ENCODE data around the gene CLCN3. TPM values are rescaled to one million over a fixed set of nuclear protein-coding genes. Genes with fewer than 3 reads are reported as not detected.
"Not testable (repeated sequence)": the region's sequence is repeated elsewhere in the genome, so short reads cannot be mapped to it uniquely, and the experiment has no call there.

The CLCN3 gene
- total RNA-seq, 6 donors from 2014 or later, result 16.2 to 54.4 (median 30.4) TPM

- Histone ChIP-seq H3K9me3 (no peaks in the 10 kb centered on the region), H3K36me3 (no peaks in the 10 kb centered on the region), H3K27ac (peak overlapping the region; percentile 87 to 97 (median 94)), H3K27me3 (no peaks in the 10 kb centered on the region), H3K4me1 (peaks cover 14 to 28% (median 26%) of the 10 kb centered on the region in 4 donors), H3K4me3 (peak overlapping the region; percentile 47 to 69 (median 64))
- DNase-seq (peak in 1 of 2 donors; percentile 33), ATAC-seq (ENCODE audit: low FRiP score in 2 of 2) (no peak)
- WGBS, 2 donors, result 0% methylated on average over 14 of the region's 14 CpGs
- TF ChIP-seq POLR2AphosphoS5 (IDR thresholded peaks at IDR 0.05) (no peak), POLR2A (IDR thresholded peaks at IDR 0.05) (no peak), EP300 (IDR thresholded peaks at IDR 0.05) (no peak)
- TF ChIP-seq, protein P1, sequence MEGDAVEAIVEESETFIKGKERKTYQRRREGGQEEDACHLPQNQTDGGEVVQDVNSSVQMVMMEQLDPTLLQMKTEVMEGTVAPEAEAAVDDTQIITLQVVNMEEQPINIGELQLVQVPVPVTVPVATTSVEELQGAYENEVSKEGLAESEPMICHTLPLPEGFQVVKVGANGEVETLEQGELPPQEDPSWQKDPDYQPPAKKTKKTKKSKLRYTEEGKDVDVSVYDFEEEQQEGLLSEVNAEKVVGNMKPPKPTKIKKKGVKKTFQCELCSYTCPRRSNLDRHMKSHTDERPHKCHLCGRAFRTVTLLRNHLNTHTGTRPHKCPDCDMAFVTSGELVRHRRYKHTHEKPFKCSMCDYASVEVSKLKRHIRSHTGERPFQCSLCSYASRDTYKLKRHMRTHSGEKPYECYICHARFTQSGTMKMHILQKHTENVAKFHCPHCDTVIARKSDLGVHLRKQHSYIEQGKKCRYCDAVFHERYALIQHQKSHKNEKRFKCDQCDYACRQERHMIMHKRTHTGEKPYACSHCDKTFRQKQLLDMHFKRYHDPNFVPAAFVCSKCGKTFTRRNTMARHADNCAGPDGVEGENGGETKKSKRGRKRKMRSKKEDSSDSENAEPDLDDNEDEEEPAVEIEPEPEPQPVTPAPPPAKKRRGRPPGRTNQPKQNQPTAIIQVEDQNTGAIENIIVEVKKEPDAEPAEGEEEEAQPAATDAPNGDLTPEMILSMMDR (IDR thresholded peaks at IDR 0.05), result no peak
Measured at GRCh38 chr4:169620880-169621248, 486 bp downstream of the CLCN3 start.

DNA sequence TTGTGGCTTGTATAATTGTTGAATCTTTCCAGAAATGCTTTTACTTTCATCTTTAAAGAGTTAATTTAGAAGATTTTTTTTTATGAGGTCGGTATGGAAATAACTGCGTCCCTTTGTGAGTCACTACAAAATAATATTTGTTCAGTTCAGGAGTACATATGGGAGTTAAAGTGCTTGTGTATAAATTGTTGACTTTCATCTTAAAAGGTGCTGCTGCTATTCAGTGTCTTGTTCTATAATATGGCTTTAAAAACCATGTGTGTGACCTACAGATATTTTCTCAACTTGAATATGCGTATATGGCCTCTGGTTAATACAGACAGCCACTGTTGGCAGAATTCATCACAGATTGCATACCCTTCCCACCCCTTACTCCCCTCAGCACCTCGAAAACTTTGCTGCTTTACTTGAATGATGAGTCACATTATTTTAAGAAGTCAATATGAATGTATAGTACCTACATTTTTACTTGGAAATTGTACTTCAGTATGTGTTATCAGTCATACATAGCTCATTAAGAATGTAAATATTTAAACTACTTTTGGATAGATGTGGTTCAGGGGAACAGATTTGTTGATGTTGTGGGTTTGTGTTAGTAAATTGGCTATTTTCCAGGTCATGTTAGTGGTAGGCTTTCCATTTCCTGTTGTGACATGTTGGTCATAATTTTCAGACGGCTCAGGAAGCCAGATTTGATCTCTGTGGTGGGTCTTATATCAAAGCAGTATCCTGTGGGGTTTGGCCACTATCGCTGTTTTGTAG is 1.5 kb downstream of the CLCN3 start:
- H3K4me1 ChIP-seq, result peaks cover 14 to 28% (median 26%) of the 10 kb centered on the region in 4 donors
- H3K27ac ChIP-seq, result peak overlapping the region; percentile 18 to 97 (median 72)
- no peaks in the 10 kb centered on the region for H3K9me3 ChIP-seq
- DNase-seq (no peak), ATAC-seq (ENCODE audit: low FRiP score in 2 of 2) (no peak)
- peak in 1 of 4 donors; percentile 32 for TF ChIP-seq EP300 (IDR thresholded peaks at IDR 0.05)
- TF ChIP-seq, protein P1 (IDR thresholded peaks at IDR 0.05), result no peak
- WGBS, 2 donors, result 2 to 7% methylated on average over 6 of the region's 6 CpGs
- peak overlapping the region in 3 of 4 donors; percentile 63 to 69 (median 66) for H3K4me3 ChIP-seq
- H3K27me3 ChIP-seq, result no peaks in the 10 kb centered on the region
- no peaks in the 10 kb centered on the region for H3K36me3 ChIP-seq

DNA sequence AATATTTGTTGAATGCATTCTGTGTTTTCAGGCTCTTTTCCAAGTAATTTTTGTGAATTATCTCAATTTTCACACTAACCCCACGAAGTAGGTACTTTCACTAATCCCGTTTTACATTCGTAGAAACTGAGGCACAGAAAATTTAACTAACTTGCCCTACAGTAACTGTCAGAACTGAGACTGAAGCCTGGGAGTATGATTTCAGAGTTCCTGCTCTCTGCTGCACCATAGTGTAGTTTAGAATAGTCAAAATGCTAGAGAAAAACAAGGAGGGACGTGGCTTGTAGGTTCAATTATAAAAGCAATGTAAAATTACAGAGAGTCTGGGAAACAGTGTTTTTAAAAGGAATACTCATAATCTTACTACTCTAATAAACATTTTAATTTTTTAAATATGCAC is 2.2 kb downstream of the CLCN3 start:
- Histone ChIP-seq H3K36me3 (no peaks in the 10 kb centered on the region), H3K27ac (peak overlapping the region in 3 of 4 donors; percentile 48 to 97 (median 95)), H3K4me3 (peak overlapping the region in 2 of 4 donors; percentile 63 to 66), H3K4me1 (peaks cover 14 to 28% (median 26%) of the 10 kb centered on the region in 4 donors), H3K9me3 (no peaks in the 10 kb centered on the region), H3K27me3 (no peaks in the 10 kb centered on the region)
- WGBS, 2 donors, result 16 to 25% methylated on average over 4 of the region's 4 CpGs
- no peak for ATAC-seq (ENCODE audit: low FRiP score in 2 of 2)
- DNase-seq, result no peak
- TF ChIP-seq, protein P1 (IDR thresholded peaks at IDR 0.05), result no peak
- TF ChIP-seq POLR2AphosphoS5 (IDR thresholded peaks at IDR 0.05) (no peak), POLR2A (IDR thresholded peaks at IDR 0.05) (no peak), EP300 (IDR thresholded peaks at IDR 0.05) (no peak)

GRCh38 chr4:169624012-169624411 is 3.6 kb downstream of the CLCN3 start:
- peaks cover 14 to 27% (median 25%) of the 10 kb centered on the region in 4 donors for H3K4me1 ChIP-seq
- not testable (repeated sequence) for H3K27ac ChIP-seq; H3K9me3 ChIP-seq; H3K27me3 ChIP-seq; H3K36me3 ChIP-seq; ATAC-seq (ENCODE audit: low FRiP score in 2 of 2); DNase-seq; H3K4me3 ChIP-seq
- WGBS, 2 donors, result 96 to 97% methylated on average over 5 to 6 of the region's 6 CpGs

DNA sequence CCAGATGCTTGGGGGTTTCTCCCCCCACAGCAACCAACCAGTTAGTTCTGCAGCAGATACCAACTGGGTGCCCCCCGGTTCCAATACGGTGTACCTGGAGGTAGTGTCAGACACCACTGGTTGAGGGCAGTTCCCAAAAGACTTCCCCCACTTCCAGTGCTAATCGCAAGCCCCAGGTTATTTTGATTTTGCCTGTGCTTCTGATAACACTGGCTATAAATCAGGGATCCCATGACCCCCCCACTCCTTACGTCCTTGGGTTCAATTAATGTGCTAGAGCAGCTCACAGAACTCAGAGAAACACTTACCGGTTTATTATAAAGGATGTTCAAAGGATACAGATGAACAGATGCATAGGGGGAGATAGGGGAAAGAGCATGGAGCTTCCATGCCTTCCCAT is 5.5 kb downstream of the CLCN3 start:
- Histone ChIP-seq H3K27ac (no peak overlapping the region), H3K4me3 (no peak overlapping the region), H3K4me1 (peaks cover 14 to 24% (median 21%) of the 10 kb centered on the region in 4 donors), H3K27me3 (no peaks in the 10 kb centered on the region), H3K36me3 (no peaks in the 10 kb centered on the region), H3K9me3 (no peaks in the 10 kb centered on the region)
- WGBS, 2 donors, result 97 to 99% methylated on average over 5 of the region's 5 CpGs
- TF ChIP-seq, protein P1 (IDR thresholded peaks at IDR 0.05), result no peak
- TF ChIP-seq EP300 (IDR thresholded peaks at IDR 0.05) (no peak), POLR2AphosphoS5 (IDR thresholded peaks at IDR 0.05) (no peak), POLR2A (IDR thresholded peaks at IDR 0.05) (no peak)
- ATAC-seq (ENCODE audit: low FRiP score in 2 of 2), result no peak
- DNase-seq, result no peak
